Endometrial microvascular endothelial cells (primary cell): ENCODE measurements around the gene XG. TPM values are rescaled to one million over a fixed set of nuclear protein-coding genes. Genes with fewer than 3 reads are reported as not detected.

Source experiments
- in situ Hi-C: cut with HindIII; loops from 2 replicates; pipeline ENCODE4 v1.10.0; 2017; ENCODE audit warnings: low sequenced_read_pairs, low pct_unique_long_range_greater_than_20kb; ENCODE audit errors: inconsistent ontology term
- total RNA-seq: library from RNA; depleted of rRNA; stranded (reverse); fragments of >200 nt; gene quantifications from one replicate; pipeline ENCODE4 v1.2.3, GENCODE V29; 2015; ENCODE audit errors: inconsistent ontology term

XG gene
- total RNA-seq, 1 donor from 2014 or later, result 0.19 TPM

- in situ Hi-C loops, result no loop called here
Measured at GRCh38 chrX:2846992-2847391, 95.2 kb downstream of the XG start.

- in situ Hi-C loops, result no loop called here
Measured at GRCh38 chrX:2848871-2849301, 97.0 kb downstream of the XG start.

GRCh38 chrX:2854918-2855317, 103.1 kb downstream of the XG start:
- in situ Hi-C loops, result no loop called here

GRCh38 chrX:2855761-2856160, 103.9 kb downstream of the XG start:
- in situ Hi-C loops, result no loop called here

- in situ Hi-C loops, result no loop called here
Measured at GRCh38 chrX:2857566-2857965, 105.7 kb downstream of the XG start.

- in situ Hi-C loops, result no loop called here
Measured at GRCh38 chrX:2859197-2859797, 107.5 kb downstream of the XG start.

- in situ Hi-C loops, result no loop called here
Measured at GRCh38 chrX:2862404-2862803, 110.6 kb downstream of the XG start.

GRCh38 chrX:2863646-2864045, 111.8 kb downstream of the XG start:
- in situ Hi-C loops, result no loop called here

Other genes with a start within 250 kb of the XG start
- gene CD99, start 60.7 kb upstream of the XG start, total RNA-seq, result 443 TPM
- not detected for gene GYG2, start 76.9 kb downstream of the XG start, total RNA-seq
- 37.9 TPM for gene ARSD, start 177.3 kb downstream of the XG start, total RNA-seq